ENCODE data around the gene ELAC2. TPM values are rescaled to one million over a fixed set of nuclear protein-coding genes. Genes with fewer than 3 reads are reported as not detected.

ELAC2 gene
- total RNA-seq, 1 experiment from 2014 or later, result 67.4 TPM

GRCh38 chr17:12993631-12994030 is 24.2 kb downstream of the ELAC2 start:
- TF ChIP-seq CTCF (IDR thresholded peaks at IDR 0.05; ENCODE audit: unreplicated experiment), result no peak
- intact Hi-C loops (cut with micrococcal nuclease), result no loop called here
- no peaks in the 10 kb centered on the region for H3K4me1 Mint-ChIP-seq (ENCODE audit: insufficient read depth, unreplicated experiment)
- ChIA-PET CTCF (interaction anchor here (0.8 to 1.5 kb wide), 2 partner anchors 9 to 736 kb away, joined by 3 to 8 read pairs; no protein-coding TSS in a partner anchor), POLR2A (no interaction called here)
- H3K4me3 Mint-ChIP-seq (ENCODE audit: unreplicated experiment), result no peak overlapping the region
- no TSS peak for BruUV-seq (replicated peaks)
- H3K36me3 Mint-ChIP-seq (ENCODE audit: insufficient read depth, unreplicated experiment), result peaks cover 78% of the 10 kb centered on the region
- H3K9me3 Mint-ChIP-seq (ENCODE audit: unreplicated experiment), result no peaks in the 10 kb centered on the region
- H3K27ac Mint-ChIP-seq (ENCODE audit: low read depth, unreplicated experiment), result no peak overlapping the region
- H3K27me3 Mint-ChIP-seq (ENCODE audit: insufficient read depth, unreplicated experiment), result no peaks in the 10 kb centered on the region
- DNase-seq (ENCODE audit: unreplicated experiment), result no peak

GRCh38 chr17:12992676-12993075 is 25.2 kb downstream of the ELAC2 start:
- H3K9me3 Mint-ChIP-seq (ENCODE audit: unreplicated experiment), result no peaks in the 10 kb centered on the region
- H3K27ac Mint-ChIP-seq (ENCODE audit: low read depth, unreplicated experiment), result no peak overlapping the region
- CTCF ChIA-PET, result interaction anchor here (0.7 to 1.5 kb wide), 4 partner anchors 10 to 760 kb away, joined by 3 to 8 read pairs (median 4); no protein-coding TSS in a partner anchor
- intact Hi-C loops (cut with micrococcal nuclease), result no loop called here
- H3K27me3 Mint-ChIP-seq (ENCODE audit: insufficient read depth, unreplicated experiment), result no peaks in the 10 kb centered on the region
- POLR2A ChIA-PET, result no interaction called here
- no peak for TF ChIP-seq CTCF (IDR thresholded peaks at IDR 0.05; ENCODE audit: unreplicated experiment)
- no TSS peak for BruUV-seq (replicated peaks)
- no peak for DNase-seq (ENCODE audit: unreplicated experiment)
- no peak overlapping the region for H3K4me3 Mint-ChIP-seq (ENCODE audit: unreplicated experiment)
- peaks cover 80% of the 10 kb centered on the region for H3K36me3 Mint-ChIP-seq (ENCODE audit: insufficient read depth, unreplicated experiment)
- H3K4me1 Mint-ChIP-seq (ENCODE audit: insufficient read depth, unreplicated experiment), result no peaks in the 10 kb centered on the region

GRCh38 chr17:12990926-12991325 is 26.9 kb downstream of the ELAC2 start:
- H3K4me1 Mint-ChIP-seq (ENCODE audit: insufficient read depth, unreplicated experiment), result no peaks in the 10 kb centered on the region
- no peak overlapping the region for H3K27ac Mint-ChIP-seq (ENCODE audit: low read depth, unreplicated experiment)
- no peak for TF ChIP-seq CTCF (IDR thresholded peaks at IDR 0.05; ENCODE audit: unreplicated experiment)
- peaks cover 62% of the 10 kb centered on the region for H3K36me3 Mint-ChIP-seq (ENCODE audit: insufficient read depth, unreplicated experiment)
- H3K27me3 Mint-ChIP-seq (ENCODE audit: insufficient read depth, unreplicated experiment), result no peaks in the 10 kb centered on the region
- no peaks in the 10 kb centered on the region for H3K9me3 Mint-ChIP-seq (ENCODE audit: unreplicated experiment)
- CTCF ChIA-PET, result interaction anchor here (0.6 to 0.9 kb wide), 2 partner anchors 12 to 668 kb away, joined by 3 to 5 read pairs; no protein-coding TSS in a partner anchor
- POLR2A ChIA-PET, result no interaction called here
- no peak overlapping the region for H3K4me3 Mint-ChIP-seq (ENCODE audit: unreplicated experiment)
- BruUV-seq (replicated peaks), result no TSS peak
- intact Hi-C loops (cut with micrococcal nuclease), result no loop called here
- DNase-seq (ENCODE audit: unreplicated experiment), result no peak

- Mint-ChIP-seq H3K27me3 (ENCODE audit: insufficient read depth, unreplicated experiment) (no peaks in the 10 kb centered on the region), H3K4me3 (ENCODE audit: unreplicated experiment) (no peak overlapping the region), H3K9me3 (ENCODE audit: unreplicated experiment) (no peaks in the 10 kb centered on the region), H3K4me1 (ENCODE audit: insufficient read depth, unreplicated experiment) (no peaks in the 10 kb centered on the region), H3K27ac (ENCODE audit: low read depth, unreplicated experiment) (no peak overlapping the region), H3K36me3 (ENCODE audit: insufficient read depth, unreplicated experiment) (peaks cover 55% of the 10 kb centered on the region)
- DNase-seq (ENCODE audit: unreplicated experiment), result no peak
- intact Hi-C loops (cut with micrococcal nuclease), result no loop called here
- TSS peak; percentile 8 for BruUV-seq (replicated peaks)
- ChIA-PET CTCF (interaction anchor here (0.6 to 3.2 kb wide), 3 partner anchors 12 to 667 kb away, joined by 3 to 13 read pairs (median 5); no protein-coding TSS in a partner anchor), POLR2A (no interaction called here)
- no peak for TF ChIP-seq CTCF (IDR thresholded peaks at IDR 0.05; ENCODE audit: unreplicated experiment)
These were observed 27.6 kb downstream of the ELAC2 start for GRCh38 chr17:12990041-12990808.
